Esophagus squamous epithelium (tissue), 5 donors: Measurements from ENCODE around the gene MRPS14. TPM values are rescaled to one million over a fixed set of nuclear protein-coding genes. Genes with fewer than 3 reads are reported as not detected.

Experiments used
- DNase-seq: peaks from one replicate; lab custom pipeline; 2025; lab: John Stamatoyannopoulos, UW
- H3K27ac ChIP-seq, 4 donors: fragments of 200-600 bp; sonication (generic); one replicate each; pipeline ENCODE4 v1.5.1; 2016 to 2019; ENCODE audit warnings: mild to moderate bottlenecking in 1 of 4
- H3K27me3 ChIP-seq, 4 donors: fragments of 200-600 bp; sonication (generic); 1 replicate in 3 of 4; 2 replicates in 1 of 4; pipeline versions ENCODE4 v1.5.1 to v1.6.0; 2017 to 2021; ENCODE audit warnings: antibody characterized with exemption in 1 of 4
- H3K36me3 ChIP-seq, 3 donors: fragments of 200-600 bp; sonication (generic); one replicate each; pipeline ENCODE4 v1.5.1; 2016 to 2019
- H3K4me1 ChIP-seq, 3 donors: fragments of 200-600 bp; sonication (generic); one replicate each; pipeline ENCODE4 v1.5.1; 2017 to 2019
- H3K4me3 ChIP-seq, 4 donors: fragments of 200-600 bp; sonication (generic); 1 replicate in 3 of 4; 2 replicates in 1 of 4; pipeline ENCODE4 v1.5.1; 2016 to 2019; ENCODE audit warnings: mild to moderate bottlenecking in 2 of 4, moderate library complexity in 1 of 4
- H3K9me3 ChIP-seq, 3 donors: fragments of 200-600 bp; sonication (generic); one replicate each; pipeline ENCODE4 v1.5.1; 2016 to 2019
- POLR2A ChIP-seq, 4 donors: fragments of 450-650 bp; IDR thresholded peaks; one replicate each; pipeline ENCODE4 v1.6.1; 2017; ENCODE audit warnings: antibody characterized with exemption in 4 of 4, mild to moderate bottlenecking in 4 of 4, moderate library complexity in 3 of 4
- WGBS, 2 donors: methylation state at CpG; one replicate each; pipeline ENCODE4 v1.1.5; 2018; 5-methylcytosine and 5-hydroxymethylcytosine counted together
- intact Hi-C: fragments of 100-400 bp; cut with DNase I; formaldehyde crosslinking; loops from one replicate; pipeline ENCODE4 v1.15.0; 2022
- total RNA-seq, 4 donors: library from RNA; depleted of rRNA; stranded (reverse); fragments of >200 nt; gene quantifications; one replicate each; pipeline ENCODE4 v1.1.0, GENCODE V29; 2016
- TF ChIP-seq, protein P1 (sequence below), 6 experiments: fragments of 450-650 bp in 4 of 6; fragments of 200-600 bp in 2 of 6; sonication (generic) in 2 of 6; IDR thresholded peaks; one replicate each; pipeline ENCODE4 v1.5.1; 2016 to 2019; ENCODE audit warnings: antibody characterized with exemption in 6 of 6, mild to moderate bottlenecking in 4 of 6, moderate library complexity in 4 of 6
- donor health status: DM: yes; HTN: yes; CAD: no.

Gene MRPS14
- total RNA-seq, 4 donors from 2014 or later: 8.6 to 18.1 (median 15.4) TPM

DNA sequence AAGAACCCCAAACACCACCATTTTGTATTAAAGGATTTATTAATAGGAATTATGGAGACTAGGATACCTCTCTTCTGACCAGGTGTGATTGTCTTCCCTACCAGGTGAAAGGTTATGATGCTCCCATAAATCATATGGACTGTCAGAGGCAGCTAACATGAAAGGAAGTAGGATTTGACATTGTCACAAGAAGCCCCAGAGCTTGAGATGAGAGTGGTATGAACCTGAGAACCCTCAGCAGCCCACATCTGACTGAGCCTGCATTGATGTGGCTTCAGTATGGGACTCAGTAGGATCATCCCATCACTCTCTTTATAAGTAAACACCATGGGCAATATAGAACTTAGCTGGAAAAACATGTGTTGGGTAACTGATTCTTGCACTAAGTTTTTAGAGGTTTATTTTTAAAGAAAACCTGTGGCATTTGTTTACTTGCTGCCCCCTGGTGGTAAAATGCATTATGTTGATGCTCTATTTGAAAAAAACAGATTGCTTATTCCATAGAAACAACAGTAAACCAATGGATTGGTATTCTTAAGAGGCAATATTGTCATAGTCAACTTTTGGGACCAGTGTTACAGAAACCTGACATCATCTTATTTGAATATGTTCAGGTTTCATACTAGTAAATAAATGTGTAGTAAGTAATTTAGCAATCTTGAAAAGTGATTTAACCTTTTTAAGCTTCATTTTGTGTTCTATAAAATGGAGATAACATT lies 40.1 kb downstream of the MRPS14 start:
- TF ChIP-seq, protein P1, sequence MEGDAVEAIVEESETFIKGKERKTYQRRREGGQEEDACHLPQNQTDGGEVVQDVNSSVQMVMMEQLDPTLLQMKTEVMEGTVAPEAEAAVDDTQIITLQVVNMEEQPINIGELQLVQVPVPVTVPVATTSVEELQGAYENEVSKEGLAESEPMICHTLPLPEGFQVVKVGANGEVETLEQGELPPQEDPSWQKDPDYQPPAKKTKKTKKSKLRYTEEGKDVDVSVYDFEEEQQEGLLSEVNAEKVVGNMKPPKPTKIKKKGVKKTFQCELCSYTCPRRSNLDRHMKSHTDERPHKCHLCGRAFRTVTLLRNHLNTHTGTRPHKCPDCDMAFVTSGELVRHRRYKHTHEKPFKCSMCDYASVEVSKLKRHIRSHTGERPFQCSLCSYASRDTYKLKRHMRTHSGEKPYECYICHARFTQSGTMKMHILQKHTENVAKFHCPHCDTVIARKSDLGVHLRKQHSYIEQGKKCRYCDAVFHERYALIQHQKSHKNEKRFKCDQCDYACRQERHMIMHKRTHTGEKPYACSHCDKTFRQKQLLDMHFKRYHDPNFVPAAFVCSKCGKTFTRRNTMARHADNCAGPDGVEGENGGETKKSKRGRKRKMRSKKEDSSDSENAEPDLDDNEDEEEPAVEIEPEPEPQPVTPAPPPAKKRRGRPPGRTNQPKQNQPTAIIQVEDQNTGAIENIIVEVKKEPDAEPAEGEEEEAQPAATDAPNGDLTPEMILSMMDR (IDR thresholded peaks at IDR 0.05): peak; percentile 43 to 77 (median 68)
- TF ChIP-seq POLR2A (IDR thresholded peaks at IDR 0.05): no peak

DNA sequence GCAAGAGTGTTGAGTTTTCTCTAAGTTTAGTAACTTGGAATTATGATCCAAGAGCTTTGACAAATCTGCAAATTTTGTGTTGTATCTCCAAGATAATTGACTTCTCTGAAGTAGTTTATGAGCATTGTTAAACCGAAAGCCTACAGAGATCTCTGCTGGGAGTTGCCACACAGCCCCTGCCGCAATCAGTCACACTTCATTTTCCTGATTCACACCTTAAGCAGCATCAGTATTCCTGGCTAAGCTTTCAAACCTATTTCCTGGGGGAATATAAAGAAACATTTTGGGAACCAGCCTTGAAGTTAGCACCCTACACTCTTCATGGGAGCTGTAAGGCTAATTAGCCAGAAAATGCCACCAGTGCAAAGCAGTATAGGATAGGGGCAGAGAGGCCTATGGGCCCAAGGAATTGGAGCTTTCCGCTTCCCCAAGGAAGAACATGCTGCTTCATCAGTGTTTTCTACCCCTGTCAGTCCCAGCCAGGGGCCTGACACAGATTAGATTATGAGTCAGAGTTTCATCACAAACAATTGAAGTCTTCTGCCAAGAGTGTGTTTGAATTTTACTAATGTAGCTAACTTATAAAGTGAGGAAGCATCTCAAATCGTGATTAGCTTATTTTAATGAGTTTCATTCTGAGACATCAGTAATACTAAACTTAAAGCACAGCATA lies 46.7 kb downstream of the MRPS14 start:
- Histone ChIP-seq H3K4me1 (peaks cover 0 to 18% (median under 1%) of the 10 kb centered on the region in 3 donors), H3K9me3 (no peaks in the 10 kb centered on the region), H3K27me3 (no peaks in the 10 kb centered on the region), H3K27ac (peak overlapping the region; percentile 21 to 69 (median 44)), H3K36me3 (peaks cover 0 to 77% (median 5%) of the 10 kb centered on the region in 3 donors), H3K4me3 (no peak overlapping the region)
- 53 to 71% methylated on average over 4 of the region's 4 CpGs for WGBS, 2 donors
- intact Hi-C loops: no loop called here
- TF ChIP-seq POLR2A (IDR thresholded peaks at IDR 0.05): no peak
- TF ChIP-seq, protein P1 (IDR thresholded peaks at IDR 0.05): no peak
- no peak for DNase-seq

More for the DNA sequence above, 40.1 kb downstream of the MRPS14 start:
- H3K27me3 ChIP-seq: no peaks in the 10 kb centered on the region
- H3K36me3 ChIP-seq: peaks cover 0 to 93% (median 5%) of the 10 kb centered on the region in 3 donors
- no peak overlapping the region for H3K27ac ChIP-seq
- H3K9me3 ChIP-seq: no peaks in the 10 kb centered on the region
- no peaks in the 10 kb centered on the region for H3K4me1 ChIP-seq
- intact Hi-C loops: loop anchor here (10.0 kb wide), 2 partner anchors 98 to 208 kb away; no protein-coding TSS in a partner anchor
- DNase-seq: no peak
- H3K4me3 ChIP-seq: no peak overlapping the region

DNA sequence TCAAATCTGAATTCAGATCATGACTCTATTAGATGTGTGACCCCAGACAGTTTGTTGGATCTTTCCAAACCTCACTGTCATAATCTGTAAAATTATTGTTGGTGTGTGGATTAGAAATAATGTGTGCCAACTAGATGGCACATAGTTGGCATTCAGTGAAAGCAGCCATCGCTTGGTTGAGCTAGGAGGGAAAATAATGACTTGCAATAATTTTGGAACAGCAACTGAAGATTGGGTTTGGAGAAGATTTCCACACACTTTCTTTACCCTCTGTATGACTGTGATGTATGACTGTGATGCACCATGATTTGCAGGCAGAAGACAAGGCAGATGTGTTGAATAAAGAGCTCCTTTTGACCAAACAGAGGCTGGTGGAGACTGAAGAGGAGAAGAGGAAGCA lies 47.5 kb downstream of the MRPS14 start:
- Histone ChIP-seq H3K4me3 (no peak overlapping the region), H3K27me3 (no peaks in the 10 kb centered on the region), H3K4me1 (peaks cover 3 to 23% (median 4%) of the 10 kb centered on the region in 3 donors), H3K9me3 (no peaks in the 10 kb centered on the region), H3K36me3 (peaks cover 0 to 69% (median 5%) of the 10 kb centered on the region in 3 donors), H3K27ac (peak overlapping the region in 1 of 4 donors; percentile 0)
- TF ChIP-seq, protein P1 (IDR thresholded peaks at IDR 0.05): no peak
- no peak for TF ChIP-seq POLR2A (IDR thresholded peaks at IDR 0.05)
- intact Hi-C loops: no loop called here
- 52 to 75% methylated on average over 1 of the region's 1 CpG for WGBS, 2 donors
- DNase-seq: no peak

DNA sequence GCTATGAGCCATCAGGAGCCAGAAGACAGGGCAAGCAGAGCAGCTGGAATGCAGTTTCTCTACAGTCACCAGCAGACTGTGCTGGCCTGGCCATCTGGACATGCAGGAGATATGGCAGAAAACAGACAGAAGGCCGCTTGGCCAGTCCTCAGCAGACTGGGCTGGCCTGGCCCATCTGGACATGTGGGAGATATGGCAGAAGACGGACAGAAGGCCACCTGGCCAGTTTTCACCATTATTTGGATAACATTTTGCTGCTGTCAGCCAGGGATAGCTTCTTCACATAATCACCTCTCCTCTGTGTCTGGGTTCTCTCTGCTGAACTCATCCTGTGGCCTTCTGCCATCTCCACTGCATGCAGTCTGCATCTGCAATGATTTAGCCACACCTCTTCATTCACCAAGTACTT lies 48.5 kb downstream of the MRPS14 start:
- intact Hi-C loops: no loop called here
- Histone ChIP-seq H3K27ac (no peak overlapping the region), H3K27me3 (no peaks in the 10 kb centered on the region), H3K36me3 (peaks cover 0 to 58% (median 5%) of the 10 kb centered on the region in 3 donors), H3K9me3 (no peaks in the 10 kb centered on the region), H3K4me1 (peaks cover 3 to 23% (median 4%) of the 10 kb centered on the region in 3 donors), H3K4me3 (no peak overlapping the region)
- no peak for DNase-seq
- WGBS, 2 donors: 76 to 83% methylated on average over 1 to 2 of the region's 2 CpGs
- TF ChIP-seq POLR2A (IDR thresholded peaks at IDR 0.05): no peak
- TF ChIP-seq, protein P1 (IDR thresholded peaks at IDR 0.05): no peak

DNA sequence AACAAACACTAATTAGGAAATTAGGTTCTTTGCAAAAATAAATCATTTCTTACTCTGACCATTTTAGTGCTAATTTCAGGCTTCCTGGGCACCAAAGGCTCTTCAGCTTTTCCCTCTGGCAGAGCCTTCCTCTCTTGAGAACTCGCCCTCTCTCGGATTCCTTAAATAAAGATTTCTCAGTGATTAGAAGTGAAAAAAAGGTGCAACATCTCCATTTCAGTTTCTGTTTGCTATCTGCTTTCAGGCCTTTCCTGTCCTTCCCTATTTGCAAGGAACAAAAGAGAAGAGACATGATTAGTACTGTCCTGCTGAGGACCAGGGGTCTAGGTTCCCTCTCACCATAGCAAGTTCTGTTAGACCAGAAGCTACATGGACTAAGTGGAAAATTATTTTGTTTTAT lies 51.3 kb downstream of the MRPS14 start:
- intact Hi-C loops: no loop called here
- no peak overlapping the region for H3K4me3 ChIP-seq
- peaks cover 0 to 37% (median 0%) of the 10 kb centered on the region in 3 donors for H3K36me3 ChIP-seq
- DNase-seq: no peak
- peak overlapping the region in 3 of 4 donors; percentile 15 to 45 (median 42) for H3K27ac ChIP-seq
- no peaks in the 10 kb centered on the region for H3K27me3 ChIP-seq
- H3K4me1 ChIP-seq: peaks cover 3 to 41% (median 10%) of the 10 kb centered on the region in 3 donors
- TF ChIP-seq, protein P1 (IDR thresholded peaks at IDR 0.05): no peak
- no peak for TF ChIP-seq POLR2A (IDR thresholded peaks at IDR 0.05)
- H3K9me3 ChIP-seq: no peaks in the 10 kb centered on the region
- WGBS, 2 donors: 69 to 80% methylated on average over 2 of the region's 2 CpGs
